NB4 (cell line): ENCODE measurements around the gene CLSTN2.

Experiments used
- DNase-seq: peaks from one replicate; pipeline ENCODE4 v3.0.0; 2010; ENCODE audit warnings: low read depth
- H3K4me3 ChIP-seq: one replicate; pipeline ENCODE4 v1.5.1; 2011; ENCODE audit warnings: mild to moderate bottlenecking, low read depth, low read length, moderate library complexity
- CTCF ChIP-seq: IDR thresholded peaks from one replicate; pipeline ENCODE4 v1.5.1; 2012; ENCODE audit warnings: low read depth, low read length
- MAX ChIP-seq: IDR thresholded peaks from 2 replicates; pipeline ENCODE4 v1.6.1; 2011; ENCODE audit warnings: low read depth, low read length
- MYC ChIP-seq: IDR thresholded peaks from 2 replicates; pipeline ENCODE4 v1.6.1; 2011; ENCODE audit warnings: low read depth, low read length
- POLR2A ChIP-seq: IDR thresholded peaks from 2 replicates; pipeline ENCODE4 v1.6.1; 2011; ENCODE audit warnings: mild to moderate bottlenecking; ENCODE audit not compliant: insufficient read length; ENCODE audit errors: extremely low read depth

The CLSTN2 gene

GRCh38 chr3:140603766-140604165 is 668.8 kb downstream of the CLSTN2 start:
- H3K4me3 ChIP-seq, result no peak overlapping the region
- DNase-seq, result no peak
- no peak for TF ChIP-seq POLR2A
- TF ChIP-seq MAX, result no peak
- TF ChIP-seq MYC, result no peak
- no peak for TF ChIP-seq CTCF

- no peak overlapping the region for H3K4me3 ChIP-seq
- DNase-seq, result no peak
- TF ChIP-seq MAX (no peak), CTCF (no peak), POLR2A (no peak), MYC (no peak)
These were observed 675.6 kb downstream of the CLSTN2 start for GRCh38 chr3:140610544-140610943.

- no peak for DNase-seq
- H3K4me3 ChIP-seq, result no peak overlapping the region
- TF ChIP-seq MYC, result no peak
- TF ChIP-seq CTCF, result no peak
- TF ChIP-seq MAX, result no peak
- TF ChIP-seq POLR2A, result no peak
These were observed 679.0 kb downstream of the CLSTN2 start for GRCh38 chr3:140614001-140614400.

GRCh38 chr3:140617135-140617534 is 682.1 kb downstream of the CLSTN2 start:
- H3K4me3 ChIP-seq, result no peak overlapping the region
- TF ChIP-seq MAX, result no peak
- TF ChIP-seq CTCF, result no peak
- TF ChIP-seq POLR2A, result no peak
- TF ChIP-seq MYC, result no peak

GRCh38 chr3:140626856-140627255 is 691.9 kb downstream of the CLSTN2 start:
- TF ChIP-seq CTCF (no peak), POLR2A (no peak), MAX (no peak), MYC (no peak)
- H3K4me3 ChIP-seq, result no peak overlapping the region
- no peak for DNase-seq

More at GRCh38 chr3:140617135-140617534, 682.1 kb downstream of the CLSTN2 start:
- no peak for DNase-seq
